Measurements from ENCODE around the gene TRERF1.

Gene TRERF1

GRCh38 chr6:42424906-42425474, 26.7 kb downstream of the TRERF1 start:
- no peak for DNase-seq

- no peak for DNase-seq
Measured at GRCh38 chr6:42423244-42423643, 28.5 kb downstream of the TRERF1 start.

- DNase-seq = no peak
Measured at GRCh38 chr6:42420741-42421140, 31.0 kb downstream of the TRERF1 start.

- no peak for DNase-seq
Measured at GRCh38 chr6:42419490-42420280, 32.0 kb downstream of the TRERF1 start.

- no peak for DNase-seq
Measured at GRCh38 chr6:42418724-42419123, 33.0 kb downstream of the TRERF1 start.

GRCh38 chr6:42417641-42418112, 34.0 kb downstream of the TRERF1 start:
- no peak for DNase-seq

- DNase-seq = no peak
Measured at GRCh38 chr6:42411406-42411805, 40.3 kb downstream of the TRERF1 start.

GRCh38 chr6:42410861-42411260, 40.9 kb downstream of the TRERF1 start:
- DNase-seq = no peak

- DNase-seq = no peak
Measured at GRCh38 chr6:42409581-42409980, 42.1 kb downstream of the TRERF1 start.

- no peak for DNase-seq
Measured at GRCh38 chr6:42407379-42407778, 44.3 kb downstream of the TRERF1 start.

- no peak for DNase-seq
Measured at GRCh38 chr6:42406306-42407280, 45.1 kb downstream of the TRERF1 start.

GRCh38 chr6:42405021-42405420, 46.7 kb downstream of the TRERF1 start:
- no peak for DNase-seq

GRCh38 chr6:42404484-42404883, 47.2 kb downstream of the TRERF1 start:
- peak; percentile 20 for DNase-seq

GRCh38 chr6:42403831-42404230, 47.9 kb downstream of the TRERF1 start:
- DNase-seq = no peak

- DNase-seq = no peak
Measured at GRCh38 chr6:42403421-42403820, 48.3 kb downstream of the TRERF1 start.

GRCh38 chr6:42402184-42402583, 49.5 kb downstream of the TRERF1 start:
- no peak for DNase-seq

GRCh38 chr6:42401613-42401951, 50.1 kb downstream of the TRERF1 start:
- DNase-seq = no peak

GRCh38 chr6:42400886-42401612, 50.7 kb downstream of the TRERF1 start:
- no peak for DNase-seq

- no peak for DNase-seq
Measured at GRCh38 chr6:42400061-42400760, 51.5 kb downstream of the TRERF1 start.

GRCh38 chr6:42396720-42397119, 55.0 kb downstream of the TRERF1 start:
- no peak for DNase-seq

- no peak for DNase-seq
Measured at GRCh38 chr6:42394881-42395620, 56.7 kb downstream of the TRERF1 start.

All from NCI-H526 treated with DMSO at 0.1 percent for 48 hours (cell line).